VCaP (cell line): ENCODE measurements around the gene GDF2.

ENCODE experiments used
- H3K27ac ChIP-seq: fragments of 450-650 bp; 2 replicates; pipeline ENCODE4 v1.5.1; 2017
- TF ChIP-seq, protein P1 (sequence below): fragments of 450-650 bp; conservative IDR thresholded peaks from 2 replicates; pipeline ENCODE4 v1.5.1; 2017; ENCODE audit warnings: mild to moderate bottlenecking, moderate library complexity

Gene GDF2

DNA sequence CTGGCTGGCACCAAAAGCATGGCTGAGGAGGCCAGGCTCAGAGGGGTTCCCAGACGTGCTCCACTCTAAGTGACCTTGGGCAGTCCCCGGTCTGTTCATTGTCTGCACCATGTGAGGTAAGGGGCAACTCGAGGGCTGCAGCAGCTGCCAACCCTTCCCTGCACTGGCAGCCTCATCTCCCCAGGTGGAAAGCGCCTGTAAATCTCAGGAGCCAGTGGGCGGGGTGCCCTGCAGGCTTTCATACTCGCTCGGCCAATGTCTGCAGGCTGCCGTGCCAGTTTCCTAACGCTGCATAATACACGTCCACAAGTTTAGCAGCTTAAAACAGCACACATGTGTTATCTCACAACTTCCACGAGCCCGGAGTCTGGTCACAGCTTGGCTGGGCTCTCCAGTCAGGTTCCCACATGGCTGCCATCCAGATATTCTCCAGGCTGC is 34.9 kb upstream of the GDF2 start:
- TF ChIP-seq, protein P1, sequence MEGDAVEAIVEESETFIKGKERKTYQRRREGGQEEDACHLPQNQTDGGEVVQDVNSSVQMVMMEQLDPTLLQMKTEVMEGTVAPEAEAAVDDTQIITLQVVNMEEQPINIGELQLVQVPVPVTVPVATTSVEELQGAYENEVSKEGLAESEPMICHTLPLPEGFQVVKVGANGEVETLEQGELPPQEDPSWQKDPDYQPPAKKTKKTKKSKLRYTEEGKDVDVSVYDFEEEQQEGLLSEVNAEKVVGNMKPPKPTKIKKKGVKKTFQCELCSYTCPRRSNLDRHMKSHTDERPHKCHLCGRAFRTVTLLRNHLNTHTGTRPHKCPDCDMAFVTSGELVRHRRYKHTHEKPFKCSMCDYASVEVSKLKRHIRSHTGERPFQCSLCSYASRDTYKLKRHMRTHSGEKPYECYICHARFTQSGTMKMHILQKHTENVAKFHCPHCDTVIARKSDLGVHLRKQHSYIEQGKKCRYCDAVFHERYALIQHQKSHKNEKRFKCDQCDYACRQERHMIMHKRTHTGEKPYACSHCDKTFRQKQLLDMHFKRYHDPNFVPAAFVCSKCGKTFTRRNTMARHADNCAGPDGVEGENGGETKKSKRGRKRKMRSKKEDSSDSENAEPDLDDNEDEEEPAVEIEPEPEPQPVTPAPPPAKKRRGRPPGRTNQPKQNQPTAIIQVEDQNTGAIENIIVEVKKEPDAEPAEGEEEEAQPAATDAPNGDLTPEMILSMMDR: no peak
- no peak overlapping the region for H3K27ac ChIP-seq

DNA sequence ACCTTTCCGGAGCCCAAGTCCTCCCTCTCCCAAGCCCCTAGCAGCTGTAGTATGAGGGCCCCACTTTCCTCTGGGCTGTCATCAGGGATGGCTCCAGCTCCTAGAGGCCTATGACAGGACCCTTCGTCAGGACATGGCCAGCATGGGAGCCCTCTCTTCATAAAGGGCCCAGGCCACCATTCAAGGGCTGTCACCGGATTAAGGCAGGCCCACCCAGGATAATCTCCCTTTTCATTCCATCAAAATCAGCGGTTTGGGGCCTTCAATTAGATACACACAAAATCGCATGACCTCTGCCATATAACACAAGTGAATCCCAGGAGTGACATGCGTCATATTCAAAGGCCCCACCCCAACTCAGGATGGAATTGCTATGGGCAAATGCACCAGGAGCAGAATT is 34.4 kb upstream of the GDF2 start:
- no peak overlapping the region for H3K27ac ChIP-seq
- TF ChIP-seq, protein P1: no peak

- no peak overlapping the region for H3K27ac ChIP-seq
- TF ChIP-seq, protein P1: no peak
Observed at GRCh38 chr10:47288236-47288635, 34.0 kb upstream of the GDF2 start.

DNA sequence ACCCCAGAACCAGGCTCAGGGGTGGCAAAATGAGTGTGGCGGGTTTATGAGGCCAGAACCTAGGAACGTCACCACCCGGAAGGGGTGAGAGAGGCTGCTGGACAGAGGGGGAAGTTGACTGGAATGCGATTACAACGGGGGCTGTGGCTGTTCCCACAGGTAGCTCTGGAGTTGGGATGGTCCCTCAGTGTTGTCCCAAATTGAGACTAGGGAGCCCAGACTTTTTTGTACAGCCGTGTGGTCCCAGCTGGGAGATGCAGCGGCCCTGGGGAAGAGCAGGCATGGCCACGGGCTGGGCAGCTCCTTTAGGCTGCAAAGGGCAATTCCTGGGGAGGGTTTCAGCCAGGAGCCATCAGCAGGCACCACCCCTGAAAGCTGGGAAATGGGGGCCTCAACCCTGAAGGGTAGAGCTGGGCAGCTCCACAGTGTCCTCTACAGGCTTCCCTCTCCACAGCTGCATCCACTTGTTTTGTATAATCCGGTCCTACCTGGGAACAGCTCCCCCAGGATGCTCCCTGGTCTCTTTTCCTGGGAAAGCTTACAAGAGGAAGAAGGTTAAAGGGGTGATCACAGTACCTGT is 33.2 kb upstream of the GDF2 start:
- TF ChIP-seq, protein P1: no peak
- no peak overlapping the region for H3K27ac ChIP-seq

- TF ChIP-seq, protein P1: no peak
- no peak overlapping the region for H3K27ac ChIP-seq
Observed at GRCh38 chr10:47289921-47290320, 32.3 kb upstream of the GDF2 start.

GRCh38 chr10:47290338-47290737 is 31.9 kb upstream of the GDF2 start:
- TF ChIP-seq, protein P1: no peak
- no peak overlapping the region for H3K27ac ChIP-seq

GRCh38 chr10:47291682-47292081 is 30.6 kb upstream of the GDF2 start:
- no peak overlapping the region for H3K27ac ChIP-seq
- TF ChIP-seq, protein P1: no peak
